HG03135 (cell line): ENCODE results near the gene GMDS.
"Not testable (repeated sequence)": the region's sequence is repeated elsewhere in the genome, so short reads cannot be mapped to it uniquely, and the experiment has no call there.

Source experiments
- ATAC-seq: cut with Tn5 transposase; IDR thresholded peaks from one replicate; pipeline ENCODE4 v1.9.1; 2021; ENCODE audit warnings: mild to moderate bottlenecking, moderate library complexity; ENCODE audit not compliant: unreplicated experiment

Gene GMDS

DNA sequence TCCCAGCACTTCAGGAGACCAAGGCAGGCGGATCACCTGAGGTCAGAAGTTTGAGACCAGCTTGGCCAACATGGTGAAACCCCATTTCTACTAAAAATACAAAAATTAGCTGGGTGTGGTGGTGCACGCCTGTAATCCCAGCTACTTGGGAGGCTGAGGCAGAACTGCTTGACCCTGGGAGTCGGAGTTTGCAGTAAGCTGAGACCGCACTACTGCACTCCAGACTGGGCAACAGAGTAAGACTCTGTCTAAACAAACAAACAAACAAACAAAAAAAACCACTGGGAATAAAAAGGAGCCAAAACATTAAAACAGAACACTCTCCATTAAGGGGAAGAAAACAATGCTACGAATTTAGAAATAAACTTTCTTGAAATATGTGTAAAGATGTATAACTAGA lies 576.9 kb downstream of the GMDS start:
- ATAC-seq, result not testable (repeated sequence)

DNA sequence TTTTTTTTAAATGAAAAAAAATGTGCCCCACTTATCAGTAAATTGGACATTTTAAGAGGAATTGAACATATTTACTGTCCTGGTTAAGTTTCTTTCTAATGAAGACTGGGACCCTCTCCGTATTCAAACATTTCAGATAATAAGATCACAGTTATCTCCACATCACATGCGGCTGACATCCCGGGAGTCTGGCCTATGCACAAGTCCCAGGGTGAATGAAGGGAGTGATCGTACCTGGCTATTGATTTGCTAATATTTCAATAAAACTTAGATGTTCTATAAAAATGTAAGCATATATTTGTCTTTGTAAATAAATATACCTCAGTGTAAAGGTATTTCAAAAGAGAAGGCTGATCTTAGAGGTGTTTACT lies 577.6 kb downstream of the GMDS start:
- ATAC-seq, result no peak

DNA sequence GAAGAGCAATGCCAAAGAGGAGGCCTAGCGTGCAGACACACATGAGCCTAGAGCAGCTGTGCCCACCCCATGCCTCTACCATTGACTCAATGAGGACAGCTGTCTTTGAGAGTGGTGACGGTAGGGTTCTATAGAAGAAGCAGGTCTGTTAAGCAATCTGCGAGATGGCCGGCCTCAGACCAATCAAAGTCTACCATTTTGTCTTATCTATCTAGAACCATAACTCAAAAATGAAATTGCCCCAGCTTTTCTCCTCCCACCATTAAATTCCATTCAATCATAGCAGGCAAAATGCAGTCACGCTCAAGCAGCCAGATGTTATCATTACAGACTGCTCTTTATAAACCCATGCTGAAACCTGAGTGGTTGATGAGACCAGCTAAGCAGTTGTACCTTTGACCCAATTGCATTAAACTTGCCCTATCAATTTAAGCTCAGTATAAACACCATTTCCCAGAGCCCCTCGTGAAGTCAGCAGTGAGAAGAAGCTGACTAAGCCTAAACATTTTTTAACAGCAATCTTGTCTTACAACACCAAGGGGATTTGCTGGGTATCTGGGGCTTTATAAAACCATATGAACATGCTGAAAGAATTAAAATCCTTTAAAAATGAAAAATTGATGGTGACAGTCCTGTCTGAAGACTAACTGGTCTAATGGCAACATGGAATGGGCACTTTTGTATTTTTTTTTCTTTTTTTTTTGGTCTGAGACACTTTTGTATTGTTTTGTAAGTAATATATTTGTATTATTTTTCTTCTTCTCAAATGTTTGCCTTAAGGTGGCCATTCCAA lies 578.2 kb downstream of the GMDS start:
- no peak for ATAC-seq

DNA sequence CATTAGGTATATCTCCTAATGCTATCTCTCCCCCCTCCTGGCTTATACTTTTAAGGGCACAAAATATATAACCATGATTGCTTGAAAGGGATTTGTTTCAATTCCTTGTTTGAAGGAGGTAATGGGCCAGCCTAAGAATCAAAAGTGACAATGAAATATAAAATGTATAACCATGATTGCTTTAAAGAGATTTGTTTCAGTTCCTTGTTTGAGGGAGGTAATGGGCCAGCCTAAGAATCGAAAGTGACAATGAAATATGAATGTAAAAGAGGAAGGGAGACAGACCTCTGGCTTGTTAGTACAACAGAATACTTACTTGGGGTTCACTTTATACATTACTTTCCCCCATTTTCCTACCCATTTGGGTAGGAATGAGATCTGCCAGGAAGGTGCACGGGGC lies 580.2 kb downstream of the GMDS start:
- peak; percentile 95 for ATAC-seq

DNA sequence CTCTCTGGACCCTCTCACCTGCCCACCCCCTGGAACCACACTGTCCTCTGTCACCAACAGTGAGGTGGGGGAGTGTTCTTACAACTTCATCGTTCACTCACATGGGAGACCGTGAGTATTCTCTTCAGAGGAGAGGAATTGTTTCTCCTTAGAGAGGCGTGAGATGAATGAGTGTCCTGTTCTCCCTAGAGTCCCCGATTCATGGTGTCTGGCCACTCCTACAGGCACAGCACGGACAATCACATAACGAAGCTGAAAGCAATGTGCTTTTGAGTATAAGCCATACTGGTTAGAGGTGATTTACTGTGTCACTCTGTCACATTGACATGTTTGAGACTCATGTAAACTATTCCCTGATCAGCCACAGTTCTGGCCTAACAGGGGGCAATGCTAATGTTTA lies 581.1 kb downstream of the GMDS start:
- ATAC-seq, result no peak

DNA sequence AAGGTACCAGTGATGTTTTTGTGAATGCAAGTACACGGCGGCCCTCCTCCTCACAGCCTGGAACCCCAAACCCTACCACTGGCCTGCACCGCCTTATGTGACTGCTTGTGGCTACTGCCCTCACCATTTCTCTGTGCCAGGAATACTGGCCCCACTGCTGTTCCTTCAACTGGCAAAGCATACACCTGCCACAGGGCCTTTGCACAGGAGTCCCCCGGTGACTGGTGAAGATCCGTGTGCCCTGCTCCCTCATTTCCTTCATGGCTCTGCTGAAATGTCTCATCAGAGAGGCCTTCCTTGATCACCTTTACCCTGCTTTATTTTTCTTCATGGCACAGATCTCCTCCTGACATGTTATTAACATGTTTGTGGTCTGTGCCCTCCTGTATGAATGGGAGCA lies 581.9 kb downstream of the GMDS start:
- ATAC-seq, result no peak

DNA sequence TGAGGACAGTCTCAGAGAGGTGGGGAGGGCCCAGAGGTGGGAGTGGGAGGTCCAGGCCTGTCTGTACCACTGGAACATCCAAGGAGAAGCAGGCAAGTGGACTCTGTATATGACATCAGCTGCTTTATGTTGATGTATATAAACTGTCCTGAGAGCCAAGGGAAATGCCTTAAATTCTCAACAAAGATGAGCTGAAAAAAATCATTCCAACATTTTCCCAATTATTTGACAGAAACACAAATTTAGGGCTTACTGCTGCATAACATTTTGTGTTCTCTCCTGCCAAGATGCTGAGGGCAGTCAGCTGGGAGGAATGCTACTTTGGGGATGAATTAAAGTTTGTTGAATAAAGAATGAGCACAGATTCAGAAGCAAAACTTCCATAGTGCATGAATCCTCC lies 582.9 kb downstream of the GMDS start:
- ATAC-seq, result no peak

DNA sequence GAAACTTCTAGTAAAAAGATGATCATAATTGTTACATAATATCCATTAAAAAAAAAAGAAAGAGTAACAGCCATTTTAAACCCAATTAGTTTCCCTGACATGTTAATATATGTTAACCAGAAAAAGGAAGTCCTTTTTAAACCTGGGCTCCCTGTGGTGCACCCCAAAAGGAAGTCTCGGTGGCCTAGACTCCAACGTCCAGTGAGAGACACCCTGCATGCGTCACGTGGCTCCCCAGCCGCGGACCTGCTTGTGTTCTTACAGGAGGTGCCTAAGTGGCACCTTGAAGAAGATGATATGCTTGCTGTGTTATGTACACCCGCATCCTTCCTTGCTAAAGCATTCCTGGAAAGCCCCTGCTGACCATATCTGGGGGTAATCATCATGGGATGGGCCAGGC lies 585.6 kb downstream of the GMDS start:
- no peak for ATAC-seq

DNA sequence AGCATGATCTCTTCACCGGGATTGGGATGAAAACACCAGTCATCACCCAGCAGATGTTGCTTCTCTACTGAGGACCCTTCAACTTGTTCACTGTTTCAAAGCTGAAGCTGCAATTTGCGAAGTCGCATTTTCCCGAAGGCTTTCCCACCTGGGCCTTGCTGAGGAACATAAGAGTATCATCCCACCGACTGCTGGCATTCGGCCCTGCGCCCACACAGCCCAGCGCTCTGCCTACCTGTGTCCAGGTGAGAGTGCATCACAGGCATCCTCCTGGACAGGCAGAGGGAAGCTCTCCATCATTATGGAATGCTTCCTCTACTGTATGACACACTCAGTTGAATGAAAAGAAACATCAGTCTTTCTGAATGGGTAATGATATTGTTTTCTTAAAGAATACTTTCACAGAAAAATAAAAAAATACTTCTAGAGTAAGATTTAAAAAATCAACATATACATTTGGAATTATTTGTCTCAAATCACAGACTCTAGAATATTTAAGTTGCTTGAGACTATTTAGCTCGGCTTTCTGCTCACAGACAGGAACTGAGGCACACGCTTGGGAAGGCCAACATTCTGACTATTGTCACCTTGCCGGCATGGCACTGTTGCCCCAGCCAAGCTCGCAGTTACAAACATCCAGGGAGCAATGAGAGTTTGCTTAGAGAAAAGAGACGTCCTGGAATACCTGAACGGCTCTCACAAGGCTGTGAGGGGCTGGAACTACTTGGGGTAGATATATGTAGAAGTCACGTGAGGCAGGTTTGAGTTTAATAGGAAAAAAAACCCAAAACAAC lies 587.0 kb downstream of the GMDS start:
- no peak for ATAC-seq

DNA sequence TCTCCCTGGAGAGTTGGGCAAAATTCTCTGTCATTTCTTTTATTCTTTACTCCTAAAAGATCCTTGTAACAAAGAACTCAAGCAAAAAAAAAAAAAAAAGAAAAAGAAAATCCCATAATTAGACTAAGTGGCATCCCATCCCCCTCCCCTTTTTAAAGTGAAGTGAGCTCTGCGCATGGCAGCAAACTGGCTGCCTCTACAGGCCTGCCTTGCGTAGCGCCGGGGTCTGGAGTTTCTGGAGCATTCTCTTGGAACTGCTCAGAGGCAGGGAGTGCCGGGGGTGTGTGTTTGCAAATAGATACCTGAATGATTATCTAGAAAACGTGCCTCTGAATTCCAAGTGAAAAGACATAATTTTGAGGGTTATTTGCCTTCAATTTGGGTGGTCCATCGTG lies 587.6 kb downstream of the GMDS start:
- ATAC-seq, result no peak

DNA sequence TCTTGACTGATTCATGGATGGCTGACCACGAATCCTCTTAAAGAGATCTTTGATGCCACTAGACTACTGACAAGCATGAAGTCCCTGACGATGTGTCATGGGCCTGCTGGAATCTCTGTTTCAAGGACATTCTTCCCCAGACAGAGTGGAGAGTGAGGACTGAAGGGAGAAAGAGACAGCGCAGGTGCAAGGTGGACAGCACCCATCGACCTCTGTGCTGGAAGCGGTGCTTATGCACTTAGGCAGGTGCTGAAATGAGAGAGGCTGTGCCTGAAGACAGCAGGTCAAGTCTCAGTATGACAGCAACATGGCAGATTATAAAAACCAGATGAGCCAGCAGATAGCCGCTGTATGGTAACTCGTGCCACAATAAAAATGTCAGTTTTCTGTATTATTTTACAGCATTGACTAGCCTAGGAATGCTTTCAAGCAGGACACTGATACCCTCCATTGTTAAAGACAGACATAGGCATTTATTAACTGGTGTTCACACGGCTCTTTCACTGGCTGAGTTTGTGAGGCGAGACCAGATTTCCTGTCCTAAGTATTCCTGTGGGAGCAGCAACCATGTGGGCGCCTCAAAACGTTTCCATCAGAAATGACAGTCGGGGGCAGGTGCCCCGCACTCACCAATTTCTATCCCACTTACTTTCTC lies 588.2 kb downstream of the GMDS start:
- ATAC-seq, result no peak

DNA sequence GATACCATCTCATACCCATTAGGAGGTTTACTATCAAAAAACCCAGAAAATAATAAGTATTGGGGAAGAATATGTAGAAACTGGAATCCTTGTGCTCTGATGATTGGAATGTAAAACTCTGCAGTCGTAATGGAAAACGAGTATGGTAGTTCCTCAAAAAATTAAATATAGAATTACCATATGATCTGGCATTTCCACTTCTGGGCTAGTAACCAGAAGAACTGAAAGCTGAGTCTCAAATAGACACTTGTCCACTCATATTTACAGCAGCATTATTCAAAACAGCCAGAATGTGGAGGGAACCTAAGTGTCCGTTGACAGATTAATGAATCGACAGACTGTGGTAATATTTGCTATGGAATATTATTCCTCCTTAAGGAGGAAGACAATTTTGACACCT lies 591.4 kb downstream of the GMDS start:
- no peak for ATAC-seq

DNA sequence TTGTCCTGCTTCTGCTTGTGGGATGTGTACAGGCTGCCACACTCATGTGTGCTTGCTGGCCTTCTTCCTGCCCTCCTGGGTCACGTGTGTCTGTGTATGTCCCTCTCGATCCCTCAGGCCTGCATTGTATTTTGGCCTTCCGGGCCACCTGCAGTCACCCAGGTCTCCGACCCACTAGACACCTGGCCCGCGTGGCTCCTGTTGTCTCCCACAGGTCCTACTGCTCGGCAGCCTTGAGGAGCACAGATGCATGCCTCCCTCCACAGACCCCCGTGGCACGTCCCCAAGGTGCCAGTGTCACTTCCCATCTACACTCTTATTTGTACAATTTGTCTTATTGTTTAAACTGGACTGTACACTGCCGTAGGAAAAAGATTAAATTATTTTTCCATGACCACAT lies 592.6 kb downstream of the GMDS start:
- ATAC-seq, result no peak

DNA sequence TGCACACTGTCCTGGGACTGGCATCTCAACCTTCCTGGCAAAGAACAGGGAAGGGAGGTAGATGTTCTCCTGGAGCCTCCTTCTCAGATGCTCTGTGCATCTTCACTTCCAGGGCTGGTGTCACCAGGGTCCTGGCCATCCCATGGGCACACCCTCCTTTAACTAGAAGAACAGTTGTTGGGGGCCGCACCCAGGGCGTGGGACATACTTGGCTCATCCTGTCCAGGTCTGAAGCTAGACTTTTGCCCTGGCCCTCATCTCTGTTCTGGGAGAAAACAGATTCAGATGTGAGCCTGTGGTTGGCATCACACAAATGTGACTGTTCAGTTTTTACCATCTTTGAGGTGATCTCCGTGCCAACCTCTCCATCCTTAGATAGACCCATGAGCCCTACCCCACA lies 594.0 kb downstream of the GMDS start:
- no peak for ATAC-seq

DNA sequence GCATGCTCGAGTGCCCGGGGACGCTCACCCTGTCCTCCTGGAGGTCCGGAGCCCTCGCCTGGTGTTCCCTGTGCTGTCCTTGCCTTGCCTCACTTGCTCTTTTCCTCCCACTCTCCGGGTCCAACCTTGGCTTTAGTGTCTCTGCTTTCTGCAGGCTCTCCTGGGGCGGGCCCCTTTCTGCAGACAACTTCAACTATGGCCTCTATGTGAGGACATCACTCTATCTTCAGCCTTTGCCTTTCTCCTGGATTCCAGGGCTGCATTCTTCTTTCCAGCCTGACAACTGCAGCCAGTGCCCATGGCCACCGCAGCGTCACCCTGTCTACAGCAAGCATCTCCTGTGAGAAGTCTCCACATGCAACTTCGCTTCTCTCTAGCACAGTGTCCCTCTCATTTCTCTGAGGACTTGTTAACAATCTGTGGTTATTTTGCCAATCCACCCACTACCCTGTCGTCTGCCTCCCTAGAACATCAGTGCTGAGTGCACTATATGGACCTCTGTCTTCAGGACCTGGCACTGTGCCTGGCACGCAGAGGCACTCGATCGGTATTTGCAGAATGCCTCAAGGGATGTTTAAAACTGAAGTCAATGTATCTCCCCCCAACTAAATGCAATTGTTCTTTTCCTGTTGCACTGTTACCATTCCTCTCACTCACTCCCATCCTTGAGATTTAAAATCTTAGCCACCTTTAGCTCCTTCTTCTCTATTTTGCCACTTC lies 599.8 kb downstream of the GMDS start:
- no peak for ATAC-seq

DNA sequence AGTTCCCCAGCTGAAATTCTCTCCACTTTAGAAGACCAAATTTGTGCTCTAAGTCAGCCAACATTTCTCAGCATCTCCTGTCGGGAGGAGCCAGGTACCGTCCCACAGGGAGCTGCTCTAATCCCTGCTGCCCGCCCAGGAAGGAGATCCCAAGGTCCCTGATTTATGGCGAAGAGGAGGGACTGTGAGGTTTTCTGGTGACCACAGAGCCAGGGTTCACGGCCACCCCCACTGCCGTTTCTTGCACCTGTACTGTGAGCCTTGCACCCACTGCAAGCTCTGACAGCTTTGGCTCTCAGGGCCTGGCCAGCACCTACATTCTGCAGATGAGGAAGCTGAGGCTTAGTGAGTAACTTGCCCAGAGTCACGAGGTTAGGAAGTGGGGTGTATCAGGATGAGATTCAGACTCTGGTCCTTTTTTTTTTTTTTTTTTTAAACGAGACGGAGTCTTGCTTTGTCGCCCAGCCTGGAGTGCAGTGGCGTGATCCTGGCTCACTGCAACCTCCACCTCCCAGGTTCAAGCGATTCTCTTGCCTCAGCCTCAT lies 600.8 kb downstream of the GMDS start:
- no peak for ATAC-seq

DNA sequence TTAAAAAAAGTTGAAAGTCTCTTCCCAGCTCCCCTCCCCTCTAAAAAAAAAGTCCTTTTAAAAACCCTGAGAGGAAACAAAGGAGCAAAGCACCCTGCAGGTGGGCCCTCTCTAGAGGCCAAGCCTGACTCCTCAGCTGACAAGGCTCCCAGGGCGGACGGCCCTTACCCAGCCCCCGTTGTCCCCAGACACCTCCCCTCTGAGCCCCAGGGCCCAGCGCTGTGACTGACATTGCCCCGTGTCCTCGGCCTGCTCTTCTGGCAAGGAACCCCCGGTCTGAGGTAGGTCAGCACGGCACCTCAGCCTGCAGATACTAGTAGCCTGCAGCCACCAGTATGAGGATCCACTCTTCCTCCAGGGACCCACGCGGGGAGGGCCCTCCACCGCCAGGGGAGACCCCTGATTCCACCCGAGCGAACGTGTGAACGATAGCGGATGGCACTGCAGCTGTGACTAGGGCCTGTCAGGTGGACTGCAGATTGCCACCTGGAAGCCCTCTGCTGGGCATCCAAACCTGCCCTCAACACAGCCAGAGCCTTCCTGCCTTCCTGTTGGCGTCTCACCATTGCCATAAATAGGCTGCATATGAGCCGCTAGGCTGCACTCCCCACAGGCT lies 601.5 kb downstream of the GMDS start:
- ATAC-seq, result no peak

DNA sequence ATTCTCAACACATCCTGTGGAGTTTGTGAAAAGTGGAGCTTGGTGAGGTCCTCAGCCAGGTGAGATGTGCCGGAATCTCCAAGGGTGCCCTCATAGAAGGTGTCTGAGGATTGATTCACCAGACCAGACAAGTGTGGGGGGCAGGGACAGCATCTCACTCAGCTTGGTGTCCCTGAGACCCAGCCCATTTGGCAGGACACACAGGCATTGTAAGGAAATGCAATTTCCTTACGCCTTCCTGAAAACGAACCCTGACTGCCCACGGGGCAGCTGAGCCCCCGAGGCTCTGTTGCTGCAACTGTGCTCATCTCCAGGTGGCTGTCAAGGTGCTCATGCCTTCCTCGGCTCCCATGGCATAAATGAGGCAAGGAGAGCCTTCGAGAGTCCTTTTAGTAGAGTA lies 602.3 kb downstream of the GMDS start:
- ATAC-seq, result no peak

DNA sequence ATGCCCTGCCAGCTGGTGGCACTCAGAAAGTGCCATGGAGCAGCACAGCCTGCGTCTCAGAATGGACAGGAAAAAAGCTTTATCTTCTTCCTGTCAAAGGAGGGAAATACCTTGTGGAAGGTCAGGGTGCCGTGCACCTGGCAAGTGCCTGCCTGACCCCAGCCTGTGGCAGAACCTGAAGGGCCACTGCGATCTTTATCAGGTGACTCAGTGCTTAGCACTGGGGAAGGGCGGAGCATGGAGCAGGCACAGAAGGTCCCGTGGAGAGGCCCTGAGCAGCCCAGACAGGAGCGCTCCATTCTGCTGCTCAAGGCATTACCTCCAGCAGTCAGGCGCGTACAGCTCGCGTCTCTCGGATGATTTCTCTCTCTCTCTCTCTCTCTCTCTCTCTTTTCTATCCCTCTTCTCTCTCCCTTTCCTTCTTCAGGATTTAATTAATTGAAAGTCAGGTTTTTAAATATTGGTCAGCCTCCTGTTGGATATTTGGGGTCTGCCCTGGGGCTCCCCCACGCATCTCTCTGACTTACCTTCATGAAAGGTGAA lies 604.0 kb downstream of the GMDS start:
- no peak for ATAC-seq

DNA sequence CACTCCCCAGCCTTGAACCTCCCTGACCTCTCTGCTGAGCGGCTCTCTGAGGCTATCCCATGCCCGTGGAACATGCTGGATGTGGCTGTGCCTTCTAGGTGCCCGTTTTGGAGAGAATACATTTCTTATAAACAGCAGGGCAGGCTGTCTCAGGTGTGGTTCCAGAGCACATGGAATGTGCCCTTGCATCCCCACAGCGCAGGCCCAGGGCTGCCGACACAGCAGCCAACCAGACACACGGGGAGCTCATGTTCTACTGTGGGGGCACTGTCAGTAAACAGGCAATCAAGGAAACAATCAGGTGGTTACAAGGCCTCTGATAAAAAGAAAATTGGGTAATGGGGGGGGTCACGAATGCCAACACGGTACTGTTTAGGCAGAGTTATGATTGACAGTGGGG lies 604.9 kb downstream of the GMDS start:
- ATAC-seq, result no peak
